Measurements from ENCODE around the gene CIAO1.
"Not testable (repeated sequence)": the region's sequence is repeated elsewhere in the genome, so short reads cannot be mapped to it uniquely, and the experiment has no call there.

Gene CIAO1

GRCh38 chr2:96265840-96266679 is at the start of gene CIAO1, which contains the start of gene TMEM127:
Gene CIAO1 (plus strand): TSS chr2:96266225. CDS start chr2:96266351, 126 bp downstream.
Gene TMEM127 (minus strand): TSS chr2:96265997. CDS start chr2:96265381, 616 bp downstream.
- DNase-seq = peak; percentile 98

GRCh38 chr2:96218508-96219131 is 47.4 kb upstream of the CIAO1 start:
- no peak for DNase-seq

GRCh38 chr2:96219959-96220358 is 46.1 kb upstream of the CIAO1 start:
- not testable (repeated sequence) for DNase-seq

- not testable (repeated sequence) for DNase-seq
Measured at GRCh38 chr2:96221106-96221505, 44.9 kb upstream of the CIAO1 start.

- peak; percentile 17 for DNase-seq
Measured at GRCh38 chr2:96225016-96225533, 41.0 kb upstream of the CIAO1 start.

GRCh38 chr2:96231316-96231715 is 34.7 kb upstream of the CIAO1 start:
- no peak for DNase-seq

GRCh38 chr2:96233436-96233835 is 32.6 kb upstream of the CIAO1 start:
- no peak for DNase-seq

GRCh38 chr2:96233880-96234316 is 32.1 kb upstream of the CIAO1 start:
- no peak for DNase-seq

- DNase-seq = no peak
Measured at GRCh38 chr2:96236882-96237281, 29.1 kb upstream of the CIAO1 start.

GRCh38 chr2:96238266-96238665 is 27.8 kb upstream of the CIAO1 start:
- no peak for DNase-seq

GRCh38 chr2:96239091-96239490 is 26.9 kb upstream of the CIAO1 start:
- no peak for DNase-seq

- no peak for DNase-seq
Measured at GRCh38 chr2:96239745-96240264, 26.2 kb upstream of the CIAO1 start.

- DNase-seq = no peak
Measured at GRCh38 chr2:96240341-96241038, 25.5 kb upstream of the CIAO1 start.

GRCh38 chr2:96241227-96241626 is 24.8 kb upstream of the CIAO1 start:
- DNase-seq = no peak

- peak; percentile 75 for DNase-seq
Measured at GRCh38 chr2:96241900-96242611, 24.0 kb upstream of the CIAO1 start.

GRCh38 chr2:96243843-96244242 is 22.2 kb upstream of the CIAO1 start:
- no peak for DNase-seq

- peak; percentile 21 for DNase-seq
Measured at GRCh38 chr2:96245609-96246390, 20.2 kb upstream of the CIAO1 start.

- no peak for DNase-seq
Measured at GRCh38 chr2:96247009-96247408, 19.0 kb upstream of the CIAO1 start.

- no peak for DNase-seq
Measured at GRCh38 chr2:96247896-96248295, 18.1 kb upstream of the CIAO1 start.

GRCh38 chr2:96248624-96249023 is 17.4 kb upstream of the CIAO1 start:
- DNase-seq = no peak

GRCh38 chr2:96249654-96250053 is 16.4 kb upstream of the CIAO1 start:
- no peak for DNase-seq

GRCh38 chr2:96250188-96250587 is 15.8 kb upstream of the CIAO1 start:
- no peak for DNase-seq
